Fibroblast of villous mesenchyme (primary cell): ENCODE results near the gene RBM19. TPM values are rescaled to one million over a fixed set of nuclear protein-coding genes. Genes with fewer than 3 reads are reported as not detected.
"Not testable (repeated sequence)": the region's sequence is repeated elsewhere in the genome, so short reads cannot be mapped to it uniquely, and the experiment has no call there.

Source experiments
- DNase-seq: peaks from one replicate; pipeline ENCODE4 v3.0.0-alpha.2; 2010; ENCODE audit warnings: low read depth
- H3K4me3 ChIP-seq: 2 replicates; pipeline ENCODE4 v1.5.1; 2011; ENCODE audit warnings: low read depth, mild to moderate bottlenecking, low read length
- total RNA-seq: library from RNA; depleted of rRNA; stranded (reverse); fragments of >200 nt; gene quantifications from 2 replicates; pipeline ENCODE4 v1.2.3, GENCODE V29; 2012
- TF ChIP-seq, protein P1 (sequence below): IDR thresholded peaks from 2 replicates; pipeline ENCODE4 v1.5.1; 2012; ENCODE audit warnings: low read depth, mild to moderate bottlenecking, low read length; ENCODE audit not compliant: insufficient read depth

RBM19 gene
- total RNA-seq, 1 donor, result 26.8 TPM

GRCh38 chr12:113813229-113813541, 152.9 kb downstream of the RBM19 start:
- TF ChIP-seq, protein P1, sequence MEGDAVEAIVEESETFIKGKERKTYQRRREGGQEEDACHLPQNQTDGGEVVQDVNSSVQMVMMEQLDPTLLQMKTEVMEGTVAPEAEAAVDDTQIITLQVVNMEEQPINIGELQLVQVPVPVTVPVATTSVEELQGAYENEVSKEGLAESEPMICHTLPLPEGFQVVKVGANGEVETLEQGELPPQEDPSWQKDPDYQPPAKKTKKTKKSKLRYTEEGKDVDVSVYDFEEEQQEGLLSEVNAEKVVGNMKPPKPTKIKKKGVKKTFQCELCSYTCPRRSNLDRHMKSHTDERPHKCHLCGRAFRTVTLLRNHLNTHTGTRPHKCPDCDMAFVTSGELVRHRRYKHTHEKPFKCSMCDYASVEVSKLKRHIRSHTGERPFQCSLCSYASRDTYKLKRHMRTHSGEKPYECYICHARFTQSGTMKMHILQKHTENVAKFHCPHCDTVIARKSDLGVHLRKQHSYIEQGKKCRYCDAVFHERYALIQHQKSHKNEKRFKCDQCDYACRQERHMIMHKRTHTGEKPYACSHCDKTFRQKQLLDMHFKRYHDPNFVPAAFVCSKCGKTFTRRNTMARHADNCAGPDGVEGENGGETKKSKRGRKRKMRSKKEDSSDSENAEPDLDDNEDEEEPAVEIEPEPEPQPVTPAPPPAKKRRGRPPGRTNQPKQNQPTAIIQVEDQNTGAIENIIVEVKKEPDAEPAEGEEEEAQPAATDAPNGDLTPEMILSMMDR, result no peak
- no peak overlapping the region for H3K4me3 ChIP-seq
- no peak for DNase-seq

DNA sequence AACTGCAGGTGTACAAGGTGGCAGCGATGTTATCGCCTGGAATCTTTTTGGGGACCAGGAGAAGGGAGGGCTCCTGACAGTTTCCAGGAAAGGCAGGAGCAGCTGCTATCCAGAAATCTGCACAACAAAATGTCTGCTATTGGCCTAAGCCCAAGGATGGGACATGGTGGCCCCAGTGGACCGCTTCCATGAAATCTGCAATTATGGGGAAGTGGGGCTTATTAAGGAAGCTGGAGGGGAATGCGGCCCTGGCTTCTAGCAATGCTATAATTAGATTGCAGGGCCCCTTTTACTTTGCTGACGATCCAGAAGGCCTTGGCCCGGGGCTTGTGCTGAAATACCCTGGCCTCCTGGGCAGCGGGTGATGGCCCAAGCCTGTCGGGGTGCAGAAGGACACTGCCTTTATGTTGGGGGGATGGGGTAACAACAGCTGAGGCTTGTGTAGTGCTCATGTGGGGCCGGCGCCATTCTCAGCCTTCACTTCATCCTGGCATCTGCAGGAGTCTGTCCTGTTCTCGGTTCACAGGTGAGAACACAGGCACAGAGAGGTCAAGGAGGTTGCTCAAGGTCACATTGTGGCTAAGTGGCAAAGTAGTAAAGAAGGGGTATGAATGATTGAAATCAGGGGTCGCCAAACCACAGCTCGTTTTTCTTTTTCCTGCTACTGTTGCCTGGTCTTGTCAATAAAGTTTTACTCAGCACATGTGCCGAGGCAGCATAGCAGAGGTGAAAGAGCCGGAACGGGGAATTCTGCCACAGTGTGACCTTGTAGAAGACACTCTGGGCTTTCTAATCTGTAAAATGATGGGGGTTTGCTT, 153.5 kb downstream of the RBM19 start:
- DNase-seq, result no peak
- no peak overlapping the region for H3K4me3 ChIP-seq
- TF ChIP-seq, protein P1, result no peak

GRCh38 chr12:113809462-113810220, 156.5 kb downstream of the RBM19 start:
- not testable (repeated sequence) for H3K4me3 ChIP-seq, DNase-seq

- TF ChIP-seq, protein P1, result no peak
- no peak overlapping the region for H3K4me3 ChIP-seq
- DNase-seq, result no peak
Observed at GRCh38 chr12:113808095-113808951, 157.8 kb downstream of the RBM19 start.

- TF ChIP-seq, protein P1, result no peak
- no peak for DNase-seq
- no peak overlapping the region for H3K4me3 ChIP-seq
Observed at GRCh38 chr12:113805673-113806072, 160.5 kb downstream of the RBM19 start.

- no peak overlapping the region for H3K4me3 ChIP-seq
- TF ChIP-seq, protein P1, result no peak
- no peak for DNase-seq
Observed at GRCh38 chr12:113804961-113805600, 161.0 kb downstream of the RBM19 start.
